DOHH2 (cell line): ENCODE data around the gene WWTR1.

Experiments used
- H3F3A ChIP-seq: fragments of 200-600 bp; sonication (generic), shearing (Covaris generic); 2 replicates; pipeline ENCODE4 v1.6.0; 2016; ENCODE audit warnings: antibody characterized with exemption, mild to moderate bottlenecking; ENCODE audit not compliant: control insufficient read depth, insufficient read depth
- H3K27ac ChIP-seq: fragments of 200-600 bp; sonication (generic); 2 replicates; pipeline ENCODE4 v1.5.1; 2014; ENCODE audit warnings: low read depth, mild to moderate bottlenecking, low read length, moderate library complexity
- H3K27me3 ChIP-seq: fragments of 200-600 bp; sonication (generic); 2 replicates; pipeline ENCODE4 v1.6.1; 2014; ENCODE audit warnings: mild to moderate bottlenecking, low read length, mixed read lengths; ENCODE audit not compliant: control insufficient read depth
- H3K36me3 ChIP-seq: fragments of 200-600 bp; sonication (generic); 2 replicates; pipeline ENCODE4 v1.6.1; 2014; ENCODE audit warnings: mild to moderate bottlenecking, low read length, moderate library complexity, mixed read lengths; ENCODE audit not compliant: control insufficient read depth
- H3K4me1 ChIP-seq: fragments of 200-600 bp; sonication (generic); 2 replicates; pipeline ENCODE4 v1.6.1; 2014; ENCODE audit warnings: mild to moderate bottlenecking, low read length, mixed read lengths; ENCODE audit not compliant: control insufficient read depth
- H3K4me2 ChIP-seq: fragments of 200-600 bp; sonication (generic); 2 replicates; pipeline ENCODE4 v1.6.0; 2014; ENCODE audit warnings: mild to moderate bottlenecking, low read length, moderate library complexity
- H3K4me3 ChIP-seq: fragments of 200-600 bp; sonication (generic); 2 replicates; pipeline ENCODE4 v1.5.1; 2014; ENCODE audit warnings: mild to moderate bottlenecking, low read length, mixed read lengths
- H3K79me2 ChIP-seq: fragments of 200-600 bp; sonication (generic); 2 replicates; pipeline ENCODE4 v1.6.1; 2014; ENCODE audit warnings: mild to moderate bottlenecking, low read length, mixed read lengths; ENCODE audit not compliant: control insufficient read depth
- H3K9me2 ChIP-seq: fragments of 200-600 bp; sonication (generic); replicated peaks from 2 replicates; pipeline ENCODE4 v1.6.1; 2014; ENCODE audit warnings: mild to moderate bottlenecking, low read length, mixed read lengths; ENCODE audit not compliant: control insufficient read depth
- H3K9me3 ChIP-seq: fragments of 200-600 bp; sonication (generic); 2 replicates; pipeline ENCODE4 v1.6.1; 2014; ENCODE audit warnings: antibody characterized with exemption, low read length, mixed read lengths; ENCODE audit not compliant: control insufficient read depth, insufficient read depth
- H4K20me1 ChIP-seq: fragments of 200-600 bp; sonication (generic); 2 replicates; pipeline ENCODE4 v1.6.0; 2014; ENCODE audit warnings: low read depth, mild to moderate bottlenecking, antibody characterized with exemption, low read length, moderate library complexity; ENCODE audit not compliant: control insufficient read depth, insufficient read depth
- EZH2phosphoT487 ChIP-seq: fragments of 200-600 bp; sonication (generic); IDR thresholded peaks from 2 replicates; pipeline ENCODE4 v1.6.1; 2017; ENCODE audit warnings: borderline replicate concordance, mild to moderate bottlenecking, antibody characterized with exemption, low read length, moderate library complexity, mixed read lengths
- TF ChIP-seq, protein P1 (sequence below): fragments of 200-600 bp; sonication (generic); IDR thresholded peaks from one replicate; pipeline ENCODE4 v1.5.1; 2014; ENCODE audit warnings: antibody characterized with exemption, mild to moderate bottlenecking, low read depth, low read length; ENCODE audit not compliant: poor library complexity, severe bottlenecking

The WWTR1 gene

GRCh38 chr3:149563114-149563513 lies 94.7 kb downstream of the WWTR1 start:
- Histone ChIP-seq H3K9me3 (no peaks in the 10 kb centered on the region), H3F3A (no peaks in the 10 kb centered on the region), H3K4me1 (no peaks in the 10 kb centered on the region), H3K4me2 (no peak overlapping the region), H3K79me2 (no peaks in the 10 kb centered on the region), H3K9me2 (no peaks in the 10 kb centered on the region), H3K27ac (no peak overlapping the region), H3K4me3 (no peak overlapping the region), H3K27me3 (no peaks in the 10 kb centered on the region), H4K20me1 (no peaks in the 10 kb centered on the region), H3K36me3 (no peaks in the 10 kb centered on the region)
- no peak for TF ChIP-seq EZH2phosphoT487
- TF ChIP-seq, protein P1, sequence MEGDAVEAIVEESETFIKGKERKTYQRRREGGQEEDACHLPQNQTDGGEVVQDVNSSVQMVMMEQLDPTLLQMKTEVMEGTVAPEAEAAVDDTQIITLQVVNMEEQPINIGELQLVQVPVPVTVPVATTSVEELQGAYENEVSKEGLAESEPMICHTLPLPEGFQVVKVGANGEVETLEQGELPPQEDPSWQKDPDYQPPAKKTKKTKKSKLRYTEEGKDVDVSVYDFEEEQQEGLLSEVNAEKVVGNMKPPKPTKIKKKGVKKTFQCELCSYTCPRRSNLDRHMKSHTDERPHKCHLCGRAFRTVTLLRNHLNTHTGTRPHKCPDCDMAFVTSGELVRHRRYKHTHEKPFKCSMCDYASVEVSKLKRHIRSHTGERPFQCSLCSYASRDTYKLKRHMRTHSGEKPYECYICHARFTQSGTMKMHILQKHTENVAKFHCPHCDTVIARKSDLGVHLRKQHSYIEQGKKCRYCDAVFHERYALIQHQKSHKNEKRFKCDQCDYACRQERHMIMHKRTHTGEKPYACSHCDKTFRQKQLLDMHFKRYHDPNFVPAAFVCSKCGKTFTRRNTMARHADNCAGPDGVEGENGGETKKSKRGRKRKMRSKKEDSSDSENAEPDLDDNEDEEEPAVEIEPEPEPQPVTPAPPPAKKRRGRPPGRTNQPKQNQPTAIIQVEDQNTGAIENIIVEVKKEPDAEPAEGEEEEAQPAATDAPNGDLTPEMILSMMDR, result no peak

DNA sequence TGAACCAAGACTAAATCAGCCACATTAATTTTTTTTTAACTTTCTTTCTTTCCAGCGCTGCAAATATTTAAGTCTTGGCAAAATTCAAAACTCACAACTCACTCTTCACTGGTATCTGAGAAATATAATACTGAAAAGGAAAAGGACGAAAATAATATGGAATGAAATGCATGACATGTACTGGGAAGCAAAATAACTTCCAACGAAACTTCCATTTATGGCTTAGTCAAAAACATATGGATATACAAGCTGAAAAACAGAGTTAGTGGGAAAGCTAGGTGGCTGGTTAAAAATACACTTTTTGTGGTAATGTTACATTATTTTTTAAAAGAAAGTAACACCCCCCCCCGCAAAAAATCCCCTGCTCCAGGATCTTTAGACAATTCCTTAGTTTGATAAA lies 97.2 kb downstream of the WWTR1 start:
- Histone ChIP-seq H3F3A (no peaks in the 10 kb centered on the region), H3K4me2 (no peak overlapping the region), H4K20me1 (no peaks in the 10 kb centered on the region), H3K4me3 (no peak overlapping the region), H3K36me3 (no peaks in the 10 kb centered on the region), H3K79me2 (no peaks in the 10 kb centered on the region), H3K4me1 (no peaks in the 10 kb centered on the region), H3K27me3 (no peaks in the 10 kb centered on the region), H3K9me2 (no peaks in the 10 kb centered on the region), H3K27ac (no peak overlapping the region), H3K9me3 (no peaks in the 10 kb centered on the region)
- TF ChIP-seq, protein P1, result no peak
- TF ChIP-seq EZH2phosphoT487, result no peak

DNA sequence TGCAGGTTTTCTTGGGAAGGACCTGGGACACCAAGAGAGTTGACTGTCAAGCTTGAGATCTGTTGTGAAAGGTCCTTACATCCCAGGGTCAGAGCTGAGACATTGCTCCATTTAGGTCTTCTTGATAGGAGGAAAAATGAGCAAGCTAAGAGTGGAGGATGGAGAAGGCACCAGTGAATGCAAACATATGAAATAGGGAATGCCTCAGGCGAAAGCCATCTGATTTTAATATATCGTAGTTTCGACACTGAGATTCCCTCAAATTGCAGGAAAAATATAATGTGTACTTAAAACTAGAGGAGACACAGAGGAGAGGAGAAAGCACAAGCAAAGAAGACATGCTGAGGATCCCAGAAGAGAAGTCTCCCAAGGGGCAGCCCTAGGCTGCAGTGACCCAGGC lies 97.8 kb downstream of the WWTR1 start:
- no peak overlapping the region for H3K4me3 ChIP-seq
- no peaks in the 10 kb centered on the region for H4K20me1 ChIP-seq
- no peak overlapping the region for H3K4me2 ChIP-seq
- H3K79me2 ChIP-seq, result no peaks in the 10 kb centered on the region
- no peaks in the 10 kb centered on the region for H3K9me2 ChIP-seq
- H3F3A ChIP-seq, result no peaks in the 10 kb centered on the region
- H3K27ac ChIP-seq, result no peak overlapping the region
- no peaks in the 10 kb centered on the region for H3K4me1 ChIP-seq
- H3K36me3 ChIP-seq, result no peaks in the 10 kb centered on the region
- no peaks in the 10 kb centered on the region for H3K27me3 ChIP-seq
- H3K9me3 ChIP-seq, result no peaks in the 10 kb centered on the region
- no peak for TF ChIP-seq EZH2phosphoT487
- TF ChIP-seq, protein P1, result no peak

DNA sequence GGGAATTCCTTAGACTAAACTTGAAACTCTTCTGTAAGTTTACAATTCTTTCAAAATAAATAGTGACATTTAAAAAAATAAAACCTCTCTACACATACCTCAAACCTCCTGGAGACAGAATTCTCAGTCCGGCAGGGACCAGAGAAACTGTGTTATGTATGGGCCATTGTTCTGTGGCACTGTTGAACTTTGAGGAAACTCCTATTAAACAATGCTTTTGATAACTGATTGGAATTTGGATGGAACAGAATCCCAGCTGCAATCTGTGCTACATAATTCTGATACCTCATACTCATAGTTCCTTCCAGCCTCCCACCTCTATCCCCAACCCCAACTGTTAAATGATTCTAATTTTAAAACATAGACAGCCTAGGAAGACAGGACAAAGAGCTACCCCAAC lies 98.3 kb downstream of the WWTR1 start:
- H3K9me2 ChIP-seq, result no peaks in the 10 kb centered on the region
- no peaks in the 10 kb centered on the region for H3K36me3 ChIP-seq
- H3K4me1 ChIP-seq, result no peaks in the 10 kb centered on the region
- no peaks in the 10 kb centered on the region for H3K27me3 ChIP-seq
- TF ChIP-seq, protein P1, result no peak
- TF ChIP-seq EZH2phosphoT487, result no peak
- no peaks in the 10 kb centered on the region for H3K9me3 ChIP-seq
- H3K79me2 ChIP-seq, result no peaks in the 10 kb centered on the region
- H3K4me3 ChIP-seq, result no peak overlapping the region
- H3F3A ChIP-seq, result no peaks in the 10 kb centered on the region
- H3K27ac ChIP-seq, result no peak overlapping the region
- no peaks in the 10 kb centered on the region for H4K20me1 ChIP-seq
- no peak overlapping the region for H3K4me2 ChIP-seq
